D721Med (cell line): ENCODE data around the gene FBXW12.

Source experiments
- DNase-seq: peaks from one replicate; pipeline ENCODE4 v3.0.0; 2011; ENCODE audit warnings: low spot score; ENCODE audit not compliant: insufficient read length
- FAIRE-seq: peaks from 2 replicates; lab custom pipeline; 2011; peaks lifted over from hg19 to GRCh38; lab: Jason Lieb, UNC
- CTCF ChIP-seq: IDR thresholded peaks from 2 replicates; pipeline ENCODE4 v1.5.1; 2012; ENCODE audit warnings: mild to moderate bottlenecking, control low read depth; ENCODE audit not compliant: insufficient read depth; ENCODE audit errors: missing control alignments

Gene FBXW12

GRCh38 chr3:48425281-48425812 is 53.3 kb downstream of the FBXW12 start:
- FAIRE-seq (no peak), DNase-seq (no peak)
- no peak for TF ChIP-seq CTCF

- DNase-seq (no peak), FAIRE-seq (no peak)
- no peak for TF ChIP-seq CTCF
Measured at GRCh38 chr3:48426401-48426909, 54.4 kb downstream of the FBXW12 start.

GRCh38 chr3:48426944-48427629 is 55.1 kb downstream of the FBXW12 start:
- FAIRE-seq (no peak), DNase-seq (no peak)
- TF ChIP-seq CTCF = no peak

GRCh38 chr3:48427630-48427962 is 55.6 kb downstream of the FBXW12 start:
- no peak for TF ChIP-seq CTCF
- DNase-seq (no peak), FAIRE-seq (no peak)

GRCh38 chr3:48428088-48428571 is 56.1 kb downstream of the FBXW12 start:
- no peak for TF ChIP-seq CTCF
- DNase-seq = no peak
- no peak for FAIRE-seq

- DNase-seq (peak; percentile 74), FAIRE-seq (no peak)
- TF ChIP-seq CTCF = no peak
Measured at GRCh38 chr3:48428572-48429316, 56.7 kb downstream of the FBXW12 start.
